ENCODE measurements around the gene SLC45A3. TPM values are rescaled to one million over a fixed set of nuclear protein-coding genes. Genes with fewer than 3 reads are reported as not detected.

The SLC45A3 gene
- total RNA-seq, 1 experiment from 2014 or later, result 16.7 TPM

- WGBS (ENCODE audit: extremely low coverage, insufficient read length, low lambda C conversion rate), result no CpG with 5 or more reads among the region's 3 CpGs
These were observed 60.9 kb downstream of the SLC45A3 start for GRCh38 chr1:205619376-205619775.

More at GRCh38 chr1:205619376-205619775, 60.9 kb downstream of the SLC45A3 start:
- Histone ChIP-seq H3K23ac (ENCODE audit: insufficient read length, low read depth, low read length) (no peak overlapping the region), H3K4ac (ENCODE audit: low read depth, low read length) (no peak overlapping the region), H2BK12ac (ENCODE audit: insufficient read length, low read depth, low read length) (no peak overlapping the region), H4K20me1 (ENCODE audit: control insufficient read depth, insufficient read depth, insufficient read length) (no peaks in the 10 kb centered on the region), H3K23me2 (ENCODE audit: insufficient read length, low read depth, low read length, poor library complexity, severe bottlenecking) (no peaks in the 10 kb centered on the region), H2BK120ac (ENCODE audit: low read depth, low read length, poor library complexity, severe bottlenecking) (no peak overlapping the region), H3K79me2 (ENCODE audit: insufficient read depth, low read length) (peaks cover 2% of the 10 kb centered on the region; the same call in 1 of the 2 replicates), H3K27ac (ENCODE audit: insufficient read length, low read depth, low read length) (no peak overlapping the region), H3K4me2 (ENCODE audit: insufficient read depth, insufficient read length, low read length) (no peak overlapping the region), H4K91ac (ENCODE audit: insufficient read length, low read depth, low read length) (no peak overlapping the region), H3K56ac (ENCODE audit: insufficient read length, low read depth, low read length) (no peak overlapping the region), H4K8ac (replicated peaks; ENCODE audit: insufficient read length, low read depth, low read length) (no peak overlapping the region), H3K14ac (ENCODE audit: insufficient read depth, low read length) (no peak overlapping the region), H2BK20ac (ENCODE audit: low read depth, low read length, poor library complexity, severe bottlenecking) (no peak overlapping the region), H2AFZ (ENCODE audit: low read length) (no peak overlapping the region), H2BK15ac (ENCODE audit: low read depth, low read length) (no peak overlapping the region), H3K4me1 (ENCODE audit: insufficient read depth, low read length) (no peaks in the 10 kb centered on the region), H3K27me3 (ENCODE audit: insufficient read depth, low read length) (no peaks in the 10 kb centered on the region), H3K18ac (ENCODE audit: insufficient read length, low read depth, low read length) (no peak overlapping the region), H4K5ac (ENCODE audit: insufficient read length, low read depth, low read length) (no peak overlapping the region), H3K79me1 (ENCODE audit: insufficient read depth, low read depth, low read length, poor library complexity, severe bottlenecking) (peaks cover 3% of the 10 kb centered on the region), H2BK5ac (ENCODE audit: insufficient read length, low read length) (no peak overlapping the region), H3K9me3 (ENCODE audit: control insufficient read depth, low read depth, low read length) (no peaks in the 10 kb centered on the region), H3K9ac (ENCODE audit: extremely low read depth, insufficient read length, low read length) (no peak overlapping the region), H2AK5ac (ENCODE audit: insufficient read length, low read length) (no peak overlapping the region), H3T11ph (ENCODE audit: low read length) (no peak overlapping the region)
- no peak overlapping the region for H3K27ac Mint-ChIP-seq
- H3K9me3 Mint-ChIP-seq, result no peaks in the 10 kb centered on the region
- H3K4me3 Mint-ChIP-seq, result no peak overlapping the region
- TF ChIP-seq CTCF (conservative IDR thresholded peaks at IDR 0.05), result no peak
- no peaks in the 10 kb centered on the region for H3K27me3 Mint-ChIP-seq (ENCODE audit: low read depth)
- no peaks in the 10 kb centered on the region for H3K4me1 Mint-ChIP-seq
- no peak for DNase-seq
- H3K36me3 Mint-ChIP-seq (ENCODE audit: insufficient read depth in 1 of 3, low read depth in 3 of 3), result peaks cover 35 to 79% (median 78%) of the 10 kb centered on the region in 3 experiments; a peak in 6 of 7 replicates
